ENCODE data around the gene SLC25A18. TPM values are rescaled to one million over a fixed set of nuclear protein-coding genes. Genes with fewer than 3 reads are reported as not detected.

SLC25A18 gene
- total RNA-seq, 1 experiment from 2014 or later, result 0.66 TPM

DNA sequence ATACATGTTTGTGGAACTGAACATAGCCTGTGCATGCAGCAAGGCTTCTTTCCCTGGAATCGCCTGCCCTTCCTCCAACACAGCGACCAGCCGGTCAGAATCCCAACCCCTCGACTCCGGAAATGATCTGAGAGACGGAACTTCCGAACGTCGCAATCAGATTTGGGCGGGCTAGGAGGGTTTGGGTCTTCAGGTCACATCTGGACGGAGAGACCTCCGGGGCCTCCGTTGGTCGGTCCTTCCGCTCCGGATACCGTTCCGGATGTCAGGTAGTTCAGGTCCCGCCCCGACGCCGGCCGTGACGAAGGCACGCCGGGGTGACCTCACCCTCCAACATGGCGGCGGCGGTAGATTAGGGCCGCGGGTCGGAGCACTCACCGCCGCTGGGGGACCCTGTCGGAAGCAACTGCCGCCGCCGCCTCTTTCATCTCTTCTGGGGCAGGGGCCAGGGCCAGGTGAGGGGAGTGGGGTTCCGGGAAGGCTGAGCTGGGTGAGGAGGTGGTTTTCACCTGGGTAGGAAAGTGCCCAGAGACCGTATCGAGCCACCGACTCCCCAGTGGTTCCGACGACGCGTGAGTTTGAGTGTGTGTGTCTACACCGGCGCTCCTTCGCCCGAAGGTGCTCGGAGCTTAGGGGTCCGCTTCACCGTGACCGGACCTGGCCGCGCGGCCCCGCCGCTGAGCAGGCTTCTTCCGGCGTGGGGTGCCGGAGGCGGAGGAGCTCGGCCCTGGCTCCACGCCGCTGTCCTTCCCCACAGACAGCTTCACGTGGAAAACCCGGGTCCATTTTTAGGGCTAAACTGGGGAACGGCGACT, 75.3 kb downstream of the SLC25A18 start, which contains the start of gene BCL2L13:
Gene BCL2L13 (plus strand): TSS at position 326 of the 815 bp plus-strand sequence. CDS start 16,955 bp downstream, outside the sequence.
- H3K36me3 ChIP-seq (replicated peaks; ENCODE audit: control insufficient read depth, insufficient read depth, low read length), result no peaks in the 10 kb centered on the region
- DNase-seq, result peak; percentile 95
- no peaks in the 10 kb centered on the region for H3K27me3 ChIP-seq (ENCODE audit: control insufficient read depth, insufficient read depth, low read length)
- H3K4me3 ChIP-seq (ENCODE audit: insufficient read depth, low read depth, low read length), result peak within 1 kb of the TSS; percentile 75

DNA sequence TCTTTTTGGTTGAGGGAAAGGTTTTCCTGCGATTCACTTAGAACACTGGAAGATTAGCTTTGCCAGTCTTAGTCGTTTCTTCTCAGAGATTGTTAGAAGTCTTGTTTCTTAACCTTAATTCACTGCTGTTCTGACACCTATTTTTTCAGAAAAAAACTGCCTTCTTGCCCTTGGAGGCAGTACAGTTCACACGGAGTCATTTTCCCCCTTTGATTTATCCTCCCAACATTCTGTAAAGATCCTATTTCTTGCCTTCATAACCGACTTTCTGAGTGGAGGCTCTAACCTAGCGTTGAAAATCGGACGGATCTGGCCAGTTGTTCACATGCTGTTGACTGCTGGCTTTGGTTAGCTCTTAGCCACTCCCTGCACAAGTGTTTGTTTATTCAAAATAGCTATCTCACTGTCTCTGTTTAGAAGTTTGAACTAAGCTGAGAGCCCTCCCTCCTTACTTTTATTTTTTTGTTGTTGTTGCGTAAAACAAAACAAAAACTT, 76.0 kb downstream of the SLC25A18 start:
- H3K4me3 ChIP-seq (ENCODE audit: insufficient read depth, low read depth, low read length), result peak overlapping the region; percentile 75
- H3K36me3 ChIP-seq (replicated peaks; ENCODE audit: control insufficient read depth, insufficient read depth, low read length), result no peaks in the 10 kb centered on the region
- H3K27me3 ChIP-seq (ENCODE audit: control insufficient read depth, insufficient read depth, low read length), result no peaks in the 10 kb centered on the region
- peak; percentile 50 for DNase-seq

Other genes starting within 250 kb of the SLC25A18 start
- 50.0 and 66.3 TPM in 2 replicates for gene CECR2, start 194.0 kb upstream of the SLC25A18 start, total RNA-seq (2014; rRNA removed; shearing (Covaris generic))
- gene ATP6V1E1, start 65.3 kb downstream of the SLC25A18 start, total RNA-seq (2014; rRNA removed; shearing (Covaris generic)), result 109 and 123 TPM in 2 replicates
- 53.5 and 67.5 TPM in 2 replicates for gene BCL2L13, start 75.3 kb downstream of the SLC25A18 start, total RNA-seq (2014; rRNA removed; shearing (Covaris generic))
- gene BID, start 211.0 kb downstream of the SLC25A18 start, total RNA-seq (2014; rRNA removed; shearing (Covaris generic)), result 36.2 and 52.6 TPM in 2 replicates

All from H7 (cell line).